CD4-positive, alpha-beta T cell treated with Interleukin-21 for 1 hour (primary cell): ENCODE measurements around the gene RCC1.
"Not testable (repeated sequence)": the region's sequence is repeated elsewhere in the genome, so short reads cannot be mapped to it uniquely, and the experiment has no call there.

Experiments
- DNase-seq: peaks from one replicate; pipeline ENCODE4 v3.0.0-alpha.2; 2020

The RCC1 gene

DNA sequence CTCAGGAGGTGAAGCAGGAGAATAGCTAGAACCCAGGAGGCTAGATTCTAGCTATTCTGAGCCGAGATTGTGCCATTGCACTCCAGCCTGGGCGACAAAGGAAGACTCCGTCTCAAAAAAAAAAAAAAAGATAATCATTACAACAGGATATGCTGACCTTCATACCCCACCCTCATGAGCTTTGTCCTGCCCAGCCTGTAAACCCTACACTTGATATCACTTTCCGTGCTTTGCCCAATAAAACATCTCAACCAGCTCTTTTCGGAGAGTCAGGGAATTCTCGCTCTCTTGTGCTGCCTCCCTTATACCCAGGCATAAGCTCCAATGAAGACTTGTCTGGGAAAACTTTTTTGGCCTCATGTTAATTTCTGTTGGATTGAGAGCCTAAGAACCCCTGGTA lies 45.5 kb downstream of the RCC1 start:
- DNase-seq: no peak

GRCh38 chr1:28552758-28553663 lies 47.2 kb downstream of the RCC1 start, which contains the start of gene TRNAU1AP:
Gene TRNAU1AP (plus strand): TSS chr1:28553085. CDS start chr1:28553111, 26 bp downstream.
- peak; percentile 98 for DNase-seq

GRCh38 chr1:28560886-28561285 lies 55.0 kb downstream of the RCC1 start:
- no peak for DNase-seq

DNA sequence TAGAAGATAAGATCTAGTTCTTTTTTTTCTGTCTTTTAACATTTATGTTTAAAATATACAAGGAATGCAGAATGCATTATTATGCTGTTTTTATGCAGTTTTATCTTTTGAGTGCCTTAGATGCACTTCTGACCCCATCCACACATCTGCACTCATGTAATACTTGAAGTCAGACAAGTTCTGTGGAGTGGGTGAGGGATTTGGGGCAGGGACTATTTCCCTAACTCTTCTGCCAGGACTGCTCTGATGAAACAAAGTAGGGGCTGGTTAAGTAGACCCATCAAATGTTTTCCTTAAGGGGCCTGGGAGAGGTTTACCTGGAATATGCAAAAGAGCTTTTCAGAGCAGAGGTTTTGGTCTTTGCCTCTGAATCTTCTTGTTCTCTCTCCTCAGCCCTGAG lies 58.5 kb downstream of the RCC1 start:
- no peak for DNase-seq

DNA sequence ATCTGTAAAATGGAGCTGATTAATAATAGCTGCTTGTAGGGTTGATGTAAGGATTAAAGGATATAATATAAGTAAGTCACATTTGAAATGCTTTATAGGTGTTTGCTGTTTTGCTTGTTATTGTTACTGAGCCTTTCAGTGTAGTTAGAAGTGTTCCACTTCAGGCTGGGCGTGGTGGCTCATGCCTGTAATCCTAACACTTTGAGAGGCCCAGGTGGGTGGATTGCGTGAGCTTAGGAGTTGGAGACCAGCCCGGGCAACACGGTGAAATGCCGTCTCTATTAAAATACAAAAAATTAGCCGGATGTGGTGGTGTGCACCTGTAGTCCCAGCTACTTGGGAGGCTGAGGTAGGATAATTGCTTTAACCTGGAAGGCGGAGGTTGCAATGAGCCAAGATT lies 59.2 kb downstream of the RCC1 start:
- DNase-seq: no peak

DNA sequence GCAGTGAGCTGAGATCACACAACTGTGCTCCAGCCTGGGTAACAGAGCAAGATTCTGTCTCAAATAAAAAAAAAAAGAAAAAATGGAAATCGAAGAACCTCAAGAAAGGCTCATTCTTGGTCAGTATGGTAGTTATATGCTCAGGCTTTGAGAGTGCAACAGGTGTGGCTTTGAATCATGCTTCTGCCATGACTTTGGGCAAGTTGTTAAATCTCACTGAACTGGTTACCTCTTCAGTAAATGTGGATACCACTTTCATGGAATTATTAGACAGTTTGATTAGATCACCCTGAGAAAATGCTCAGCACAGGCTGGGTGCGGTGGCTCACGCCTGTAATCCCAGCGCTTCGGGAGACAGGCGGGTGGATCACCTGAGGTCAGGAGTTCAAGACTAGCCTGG lies 59.9 kb downstream of the RCC1 start:
- DNase-seq: no peak

GRCh38 chr1:28566931-28567330 lies 61.1 kb downstream of the RCC1 start:
- DNase-seq: no peak

DNA sequence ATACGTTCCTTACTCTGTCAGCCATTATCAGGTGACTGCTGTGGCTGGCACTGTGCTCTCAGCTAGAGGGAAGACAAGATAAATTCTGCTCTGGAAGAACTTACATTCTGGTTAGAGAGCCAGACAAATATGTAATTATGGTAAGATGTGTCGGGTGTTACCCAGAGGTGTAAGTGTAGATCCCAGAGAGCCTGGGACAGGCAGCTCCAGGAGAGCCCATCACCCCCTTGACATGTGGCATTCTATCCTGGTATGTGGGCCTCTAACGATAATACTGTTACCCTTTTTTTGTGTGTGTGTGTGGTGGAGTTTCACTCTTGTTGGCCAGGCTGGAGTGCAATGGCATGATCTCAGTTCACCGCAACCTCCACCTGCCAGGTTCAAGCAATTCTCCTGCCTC lies 66.1 kb downstream of the RCC1 start:
- DNase-seq: no peak

GRCh38 chr1:28572891-28573290 lies 67.0 kb downstream of the RCC1 start:
- not testable (repeated sequence) for DNase-seq

DNA sequence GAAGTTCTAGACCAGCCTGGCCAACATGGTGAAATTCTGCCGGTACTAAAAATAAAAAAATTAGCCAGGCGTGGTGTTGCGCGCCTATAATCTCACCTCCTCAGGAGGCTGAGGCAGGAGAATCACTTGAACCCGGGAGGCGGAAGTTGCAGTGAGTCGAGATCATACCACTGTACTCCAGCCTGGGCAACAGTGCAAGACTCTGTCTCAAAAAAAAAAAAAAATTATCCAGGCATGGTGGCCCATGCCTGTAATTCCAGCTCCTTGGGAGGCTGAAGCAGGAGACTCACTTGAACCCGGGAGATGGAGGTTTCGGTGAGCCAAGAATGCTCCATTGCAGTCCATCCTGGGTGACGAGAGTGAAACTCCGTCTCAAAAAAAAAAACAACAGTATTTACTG lies 67.7 kb downstream of the RCC1 start:
- DNase-seq: no peak

GRCh38 chr1:28577052-28577678 lies 71.3 kb downstream of the RCC1 start:
- no peak for DNase-seq

DNA sequence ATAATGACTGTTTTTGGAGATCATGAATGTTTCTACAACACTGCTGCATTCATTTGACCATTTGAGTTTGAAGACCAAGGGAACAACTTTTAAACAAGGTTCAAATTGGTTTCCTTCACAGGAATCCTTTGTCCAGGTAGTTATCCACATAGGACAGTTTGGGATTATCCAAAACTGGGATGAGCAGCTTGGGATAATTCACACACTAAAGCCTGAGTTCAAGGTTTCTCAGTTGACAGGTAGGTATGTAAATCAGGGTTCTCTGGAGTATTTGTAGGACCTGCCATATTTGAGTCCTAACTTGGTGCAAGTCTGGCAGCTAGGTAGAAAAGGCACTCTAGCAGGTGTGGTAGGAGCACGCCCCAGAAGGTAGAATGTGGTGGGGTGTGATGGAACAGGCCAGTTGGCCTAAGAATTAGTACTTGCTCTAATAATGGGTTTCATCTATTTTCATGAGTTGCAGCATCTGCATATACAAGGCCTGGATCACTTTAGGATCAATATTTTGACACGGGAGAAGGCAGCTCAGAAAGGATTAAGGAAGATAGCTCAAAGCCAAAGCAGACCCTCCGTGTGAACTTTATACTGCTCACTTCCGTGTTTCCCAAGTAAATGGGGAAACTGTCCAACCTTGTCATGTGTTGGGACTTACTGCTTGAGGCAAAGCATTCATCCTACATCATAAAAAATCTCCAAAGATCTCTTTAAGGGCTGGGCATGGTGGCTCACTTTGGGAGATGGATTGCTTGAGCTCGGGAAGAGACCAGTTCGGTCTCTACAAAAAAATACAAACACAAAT lies 72.1 kb downstream of the RCC1 start:
- peak; percentile 7 for DNase-seq

DNA sequence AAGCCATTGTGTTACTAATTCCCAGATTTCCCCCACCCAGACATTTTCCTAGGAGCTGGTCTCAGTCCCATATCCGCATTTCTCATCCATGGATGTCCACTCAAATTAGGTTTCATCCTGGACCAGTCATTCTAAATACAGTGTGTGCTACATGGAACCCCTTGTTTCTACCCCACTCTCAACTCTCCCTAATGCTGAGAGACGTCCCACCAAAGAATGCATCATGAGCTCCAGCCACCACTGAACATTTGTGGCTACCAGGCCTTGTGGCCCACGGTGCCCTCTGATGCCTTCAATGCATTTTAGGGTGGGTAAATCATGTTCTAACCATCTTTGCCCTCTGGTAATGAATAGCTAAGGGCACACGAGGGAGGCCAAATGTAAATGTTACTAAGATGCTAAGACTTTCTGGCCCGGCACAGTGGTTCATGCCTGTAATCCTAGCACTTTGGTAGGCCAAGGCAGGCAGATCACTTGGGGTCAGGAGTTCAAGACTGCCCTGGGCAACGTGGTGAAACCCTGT lies 72.9 kb downstream of the RCC1 start:
- no peak for DNase-seq

DNA sequence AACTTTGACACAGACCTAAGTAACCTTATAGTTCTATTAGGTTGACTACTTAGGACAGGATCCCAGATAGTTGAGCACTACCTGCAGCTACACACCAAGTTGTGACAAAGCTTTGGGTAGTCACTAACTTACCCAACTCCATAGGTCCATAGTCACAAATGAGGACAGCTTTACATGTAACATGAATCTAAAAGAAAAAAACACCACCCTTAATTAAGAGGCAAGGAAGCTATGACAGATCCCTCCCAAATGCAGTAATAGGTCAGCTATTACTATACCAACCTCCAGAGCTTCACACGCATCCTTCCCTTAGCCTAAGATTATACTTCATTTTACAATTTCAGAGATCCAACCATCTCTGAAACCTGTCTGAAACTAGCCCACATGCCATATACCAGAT lies 73.6 kb downstream of the RCC1 start:
- no peak for DNase-seq

GRCh38 chr1:28580722-28581530 lies 75.1 kb downstream of the RCC1 start:
- peak; percentile 66 for DNase-seq

DNA sequence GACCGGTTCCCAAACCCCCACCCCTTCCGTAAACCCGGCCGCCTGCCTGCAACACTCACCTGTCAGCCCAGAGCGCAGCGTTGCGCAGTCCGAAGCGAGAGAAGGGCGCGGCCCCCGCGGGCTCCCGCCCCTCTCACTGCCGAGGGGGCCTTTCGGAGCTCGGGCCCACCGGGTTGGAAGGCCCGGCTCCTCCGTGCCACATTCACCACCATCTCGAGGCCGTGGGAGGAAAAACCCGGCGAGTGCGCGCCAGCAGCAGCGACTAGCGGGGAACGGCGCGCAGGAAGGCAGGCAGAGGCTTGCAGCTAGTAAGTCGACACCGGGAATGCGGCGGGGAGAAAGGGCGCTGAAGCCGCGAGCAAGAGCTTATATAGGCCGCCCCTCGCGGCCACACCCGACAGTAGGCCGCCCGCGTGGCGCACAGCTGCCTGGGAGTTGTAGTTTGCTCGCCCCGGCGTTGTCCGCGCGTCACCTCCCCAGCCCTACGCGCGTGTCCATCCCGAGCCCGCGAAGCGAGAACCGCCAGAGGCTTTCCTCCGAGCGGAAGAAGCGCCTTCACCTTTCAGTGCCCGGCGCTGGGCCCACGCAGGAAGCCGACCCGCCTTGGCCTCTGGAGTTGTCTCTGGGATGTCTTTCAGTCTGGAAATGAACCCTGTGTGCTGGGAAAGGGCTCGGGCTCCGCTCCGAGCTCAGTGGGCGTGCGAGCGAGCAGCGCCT lies 75.8 kb downstream of the RCC1 start:
- peak; percentile 95 for DNase-seq

GRCh38 chr1:28582248-28582615 lies 76.4 kb downstream of the RCC1 start:
- DNase-seq: peak; percentile 8

DNA sequence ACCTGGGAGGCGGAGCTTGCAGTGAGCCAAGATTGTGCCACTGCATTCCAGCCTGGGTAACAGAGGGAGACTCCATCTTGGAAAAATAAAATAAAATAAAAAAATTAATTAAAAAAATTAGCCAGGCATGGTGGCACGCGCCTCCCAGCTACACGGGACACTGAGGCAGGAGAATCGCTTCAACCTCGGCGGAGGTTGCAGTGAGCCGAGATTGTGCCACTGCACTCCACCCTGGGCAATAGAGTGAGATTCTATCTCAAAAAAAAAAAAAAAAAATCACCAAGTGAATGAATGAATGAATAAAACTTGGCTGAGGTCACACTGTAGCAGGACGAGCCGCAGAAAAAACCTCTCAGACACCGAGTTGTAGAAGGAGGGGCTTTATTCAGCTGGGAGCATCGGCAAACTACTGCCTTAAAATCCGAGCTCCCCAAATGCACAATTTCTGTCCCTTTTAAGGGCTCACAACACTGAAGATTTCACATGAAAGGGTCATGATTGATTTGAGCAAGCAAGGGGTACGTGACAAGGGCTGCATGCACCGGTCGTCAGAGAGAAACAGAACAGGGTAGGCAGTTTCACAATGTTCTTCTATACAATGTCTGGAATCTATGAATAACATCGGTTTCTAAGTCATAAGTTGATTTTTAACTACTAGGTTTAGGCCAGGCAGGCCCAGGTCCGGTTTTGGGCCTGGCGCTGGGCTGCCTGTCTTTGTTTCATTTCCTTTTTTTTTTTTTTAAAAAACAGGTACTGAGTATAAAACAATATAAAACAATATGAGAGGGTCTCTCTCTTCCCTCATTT lies 80.9 kb downstream of the RCC1 start:
- DNase-seq: not testable (repeated sequence)
